Ovary (tissue), 3 donors: ENCODE measurements around the gene TNIK.

Source experiments
- CTCF ChIP-seq, 3 donors: fragments of 450-650 bp in 2 of 3; fragments of 200-600 bp in 1 of 3; IDR thresholded peaks; one replicate each; pipeline versions ENCODE4 v1.5.1 to v1.8.0; 2016 to 2022; ENCODE audit warnings: antibody characterized with exemption in 3 of 3, mild to moderate bottlenecking in 1 of 3
- EP300 ChIP-seq: sonication (generic); formaldehyde crosslinking; IDR thresholded peaks from one replicate; pipeline ENCODE4 v1.6.1; 2017; ENCODE audit warnings: antibody characterized with exemption
- POLR2A ChIP-seq: fragments of 450-650 bp; IDR thresholded peaks from one replicate; pipeline ENCODE4 v1.6.1; 2017; ENCODE audit warnings: antibody characterized with exemption, mild to moderate bottlenecking, moderate library complexity
- donor health status: DM: no; HTN: no; CAD: no.

GRCh38 chr3:171239757-171240503 lies 220.3 kb downstream of the TNIK start:
- TF ChIP-seq CTCF (IDR thresholded peaks at IDR 0.05) (no peak), EP300 (no peak), POLR2A (no peak)
